Left ventricle myocardium superior (tissue), 1 donor: ENCODE results near the gene BMAL1. TPM values are rescaled to one million over a fixed set of nuclear protein-coding genes. Genes with fewer than 3 reads are reported as not detected.

Experiments used
- ATAC-seq: fragments of 200-7000 bp; cut with Tn5 transposase; one replicate; pipeline ENCODE4 v1.9.1; 2020; ENCODE audit warnings: mild to moderate bottlenecking, moderate library complexity
- DNase-seq: peaks from one replicate; pipeline ENCODE4 v3.0.0-alpha.2; 2020
- intact Hi-C: fragments of 100-400 bp; cut with micrococcal nuclease; formaldehyde crosslinking; loops from one replicate; pipeline ENCODE4 v1.11.0; 2022
- total RNA-seq: library from RNA; stranded (reverse); fragmentation: NEBNext Ultra II Directional; extraction: Animal tissue kit (Norgen Biotek cat#: 25700); gene quantifications from one replicate; pipeline ENCODE4 v1.2.1, GENCODE V29; 2021
- donor health status: DM: no; HTN: yes; CAD: no; lungs with severe emphysema.

BMAL1 gene
- total RNA-seq, 1 donor from 2014 or later: 4.6 TPM

DNA sequence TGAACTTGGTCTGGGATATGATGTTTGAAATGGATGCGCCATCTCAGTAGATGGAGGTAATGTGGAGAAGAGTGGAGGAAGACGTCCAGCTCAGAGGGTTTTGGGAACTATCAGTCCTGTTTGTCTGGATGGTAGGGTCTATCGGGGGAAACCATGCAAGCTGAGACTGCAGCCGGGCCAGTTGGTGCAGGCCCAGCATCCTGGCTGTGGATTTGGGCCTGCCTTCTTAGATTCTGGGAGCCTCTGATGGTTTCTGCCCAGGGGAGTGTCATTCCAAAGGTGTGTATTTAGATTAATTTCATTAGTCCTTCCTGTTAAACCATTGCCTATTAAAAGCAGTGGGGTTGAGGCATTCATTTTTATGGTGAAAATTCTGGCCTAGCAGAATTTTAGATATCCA, 31.6 kb downstream of the BMAL1 start:
- intact Hi-C loops: no loop called here
- DNase-seq (no peak), ATAC-seq (no peak)

- ATAC-seq (no peak), DNase-seq (no peak)
- intact Hi-C loops: no loop called here
These were observed 32.9 kb downstream of the BMAL1 start for GRCh38 chr11:13310443-13310842.

DNA sequence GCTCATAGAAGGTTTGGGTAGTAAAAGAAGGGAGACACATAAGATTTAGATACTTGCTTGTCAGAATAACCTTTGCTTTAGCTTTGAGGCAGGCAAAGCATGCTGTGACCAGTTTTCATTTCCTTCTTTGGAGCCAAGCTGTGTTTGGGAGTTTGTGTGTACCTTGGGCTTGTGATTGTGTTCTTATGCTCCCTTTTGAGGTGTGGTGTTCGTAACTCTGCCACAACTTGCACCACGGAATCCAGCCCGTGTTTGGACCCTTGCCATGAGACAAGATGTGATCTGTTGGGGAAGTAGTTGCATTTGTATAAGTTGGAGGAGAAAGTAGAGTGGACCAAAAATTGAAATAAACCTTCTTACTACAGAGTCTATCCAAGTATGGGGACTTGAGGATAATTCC, 34.0 kb downstream of the BMAL1 start:
- intact Hi-C loops: no loop called here
- no peak for ATAC-seq
- DNase-seq: no peak

- ATAC-seq (peak; percentile 9), DNase-seq (no peak)
- intact Hi-C loops: no loop called here
These were observed 35.6 kb downstream of the BMAL1 start for GRCh38 chr11:13313005-13313819.

GRCh38 chr11:13314676-13315394, 37.2 kb downstream of the BMAL1 start:
- DNase-seq (no peak), ATAC-seq (no peak)
- intact Hi-C loops: no loop called here

DNA sequence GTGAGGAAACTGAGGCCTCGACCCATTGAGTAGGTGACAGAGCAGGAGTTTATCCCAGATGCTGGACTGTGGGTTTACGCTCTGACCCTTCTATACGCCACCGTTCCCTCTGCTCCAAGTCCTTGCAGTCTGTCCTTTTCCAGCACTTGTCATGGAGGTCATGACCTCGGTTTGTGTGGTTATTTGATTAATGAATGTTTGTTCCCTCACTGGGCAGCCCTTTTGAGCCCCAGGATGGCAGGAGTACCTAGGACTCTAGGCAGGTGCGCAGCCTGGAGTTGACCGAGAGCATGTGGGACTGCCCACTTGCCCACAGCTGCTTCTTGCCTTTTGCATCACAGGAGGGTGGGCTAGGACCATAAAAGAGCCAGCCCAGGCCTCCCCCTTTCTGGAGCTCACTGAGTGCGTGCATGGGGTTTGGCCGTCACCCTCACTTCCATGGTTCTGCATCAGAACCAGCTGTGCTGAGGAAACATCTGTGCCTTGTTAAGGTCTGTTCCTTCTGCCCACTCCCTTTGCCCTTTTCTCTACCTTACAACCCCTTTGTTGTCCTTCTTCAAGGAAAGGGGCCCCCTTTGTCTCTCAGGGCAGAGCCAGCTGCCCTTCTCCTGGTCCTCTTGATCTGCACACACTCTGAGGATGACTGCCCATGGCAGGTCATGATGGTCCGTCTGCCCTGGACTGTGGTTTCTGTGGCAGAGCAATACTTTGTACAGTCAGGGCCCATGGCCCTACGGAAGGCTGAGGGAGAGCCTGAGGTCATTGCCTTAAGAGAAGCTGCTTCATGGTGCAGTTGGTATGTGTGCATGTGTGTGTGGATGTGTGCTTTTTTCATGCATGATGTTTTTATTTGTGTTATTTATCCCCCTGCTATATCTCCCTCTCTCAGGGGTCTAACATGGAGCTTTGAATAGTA, 38.2 kb downstream of the BMAL1 start:
- intact Hi-C loops: no loop called here
- ATAC-seq (peak; percentile 13), DNase-seq (no peak)

DNA sequence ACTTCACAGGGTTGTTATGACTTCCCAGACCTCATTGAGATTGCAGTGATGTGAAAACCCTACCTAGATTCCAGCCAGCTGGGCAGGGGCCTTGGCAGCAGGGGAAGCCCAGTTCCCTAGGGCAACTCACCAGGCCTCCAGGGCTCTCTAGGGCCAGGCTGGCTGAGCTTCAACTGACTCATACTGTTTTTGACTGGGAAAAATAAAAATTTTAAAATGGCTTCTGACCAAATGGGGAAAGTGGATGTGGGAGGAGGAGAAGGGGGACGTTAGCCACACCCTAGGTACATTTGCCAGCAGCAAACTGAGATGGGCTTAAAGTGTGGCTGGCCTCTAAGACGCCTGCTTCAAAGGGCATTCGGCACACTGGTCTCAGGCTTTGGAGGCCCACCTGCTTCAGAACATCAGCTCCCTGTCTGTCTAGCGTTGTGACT, 39.0 kb downstream of the BMAL1 start:
- intact Hi-C loops: no loop called here
- peak; percentile 51 for DNase-seq
- ATAC-seq: peak; percentile 63

- no peak for ATAC-seq
- no peak for DNase-seq
- intact Hi-C loops: no loop called here
These were observed 39.9 kb downstream of the BMAL1 start for GRCh38 chr11:13317293-13318080.

DNA sequence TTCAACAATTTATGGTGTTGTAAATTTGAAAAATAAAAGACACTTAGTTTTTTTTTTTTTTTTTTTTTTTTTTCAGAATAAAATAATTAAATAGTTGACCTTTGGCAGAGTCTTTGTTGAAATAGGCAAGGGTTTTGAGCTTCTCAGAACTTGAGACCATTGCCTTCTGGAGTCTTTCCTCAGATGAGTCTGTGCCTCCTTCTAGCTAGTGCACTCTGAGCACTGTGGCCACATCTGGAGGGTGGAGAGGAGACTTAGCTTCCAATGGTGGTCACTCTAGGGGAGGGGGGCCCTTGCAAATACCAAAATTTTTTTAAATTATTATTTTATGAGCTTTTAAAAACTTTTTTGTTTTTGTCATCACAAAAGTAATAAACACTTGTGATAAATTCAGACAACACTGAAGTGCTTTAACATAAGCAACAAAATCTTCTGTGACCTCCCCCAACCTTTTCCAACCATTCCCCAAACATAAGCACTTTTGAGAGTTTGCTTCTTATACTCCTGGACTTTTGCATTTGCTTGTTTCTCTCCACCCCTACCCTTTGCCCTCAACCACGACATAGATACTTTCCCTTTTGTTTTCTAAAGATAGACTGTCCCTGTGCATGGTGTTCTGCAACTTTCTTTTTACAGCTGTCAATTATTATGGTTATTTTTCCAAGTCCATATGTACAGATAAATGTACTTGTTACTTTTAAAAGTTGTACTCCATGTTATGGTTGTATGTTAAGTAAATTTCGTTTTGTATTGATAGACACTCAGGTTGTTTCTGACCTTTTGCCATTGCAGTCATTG, 41.1 kb downstream of the BMAL1 start:
- DNase-seq (no peak), ATAC-seq (peak; percentile 66)
- intact Hi-C loops: no loop called here

- no peak for DNase-seq
- ATAC-seq: no peak
- intact Hi-C loops: no loop called here
These were observed 43.1 kb downstream of the BMAL1 start for GRCh38 chr11:13320688-13321087.

GRCh38 chr11:13321431-13321830, 43.8 kb downstream of the BMAL1 start:
- ATAC-seq (no peak), DNase-seq (no peak)
- intact Hi-C loops: no loop called here

GRCh38 chr11:13324141-13324540, 46.6 kb downstream of the BMAL1 start:
- ATAC-seq (no peak), DNase-seq (no peak)
- intact Hi-C loops: no loop called here

DNA sequence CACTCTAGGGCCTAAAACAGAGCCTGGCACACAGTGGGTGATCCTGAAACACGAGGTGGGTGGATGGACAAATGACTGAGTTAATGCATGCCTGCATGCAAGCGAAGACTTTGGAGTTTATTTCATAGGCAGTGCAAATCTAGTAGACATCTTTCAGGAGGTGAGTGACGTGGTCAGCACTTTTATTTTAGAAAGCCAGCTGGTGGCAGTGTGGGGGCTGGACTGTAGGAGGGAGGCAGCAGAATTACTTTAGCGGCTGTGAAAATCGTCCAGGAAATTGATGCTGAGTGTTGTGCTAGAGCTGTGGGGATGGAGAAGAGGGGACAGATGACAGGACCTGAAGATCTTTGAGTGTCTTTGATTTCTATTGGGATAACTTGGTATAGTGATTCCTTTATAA, 47.1 kb downstream of the BMAL1 start:
- DNase-seq: no peak
- intact Hi-C loops: no loop called here
- peak; percentile 54 for ATAC-seq

DNA sequence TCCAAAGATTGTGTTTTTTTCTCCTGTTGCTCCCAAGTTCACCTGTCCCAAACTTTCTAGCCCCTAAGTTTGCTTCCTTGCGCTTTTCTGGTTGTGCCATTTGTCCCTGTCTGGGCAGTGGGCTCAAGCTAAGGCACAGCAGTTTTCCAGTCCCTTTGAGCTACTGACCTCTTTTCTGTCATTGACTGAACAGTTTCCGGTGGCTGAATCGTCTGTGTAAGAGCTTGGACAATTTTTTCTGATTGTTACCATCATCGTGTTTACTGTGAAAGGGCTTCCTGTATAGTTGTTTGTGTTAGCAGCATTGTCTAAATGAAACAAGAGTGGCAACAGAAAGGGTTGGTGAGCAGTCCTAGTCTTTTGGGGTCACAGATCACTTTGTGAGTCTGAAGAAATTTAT, 49.8 kb downstream of the BMAL1 start:
- DNase-seq (no peak), ATAC-seq (no peak)
- intact Hi-C loops: no loop called here

- ATAC-seq (no peak), DNase-seq (no peak)
- intact Hi-C loops: no loop called here
These were observed 50.7 kb downstream of the BMAL1 start for GRCh38 chr11:13328286-13328685.

DNA sequence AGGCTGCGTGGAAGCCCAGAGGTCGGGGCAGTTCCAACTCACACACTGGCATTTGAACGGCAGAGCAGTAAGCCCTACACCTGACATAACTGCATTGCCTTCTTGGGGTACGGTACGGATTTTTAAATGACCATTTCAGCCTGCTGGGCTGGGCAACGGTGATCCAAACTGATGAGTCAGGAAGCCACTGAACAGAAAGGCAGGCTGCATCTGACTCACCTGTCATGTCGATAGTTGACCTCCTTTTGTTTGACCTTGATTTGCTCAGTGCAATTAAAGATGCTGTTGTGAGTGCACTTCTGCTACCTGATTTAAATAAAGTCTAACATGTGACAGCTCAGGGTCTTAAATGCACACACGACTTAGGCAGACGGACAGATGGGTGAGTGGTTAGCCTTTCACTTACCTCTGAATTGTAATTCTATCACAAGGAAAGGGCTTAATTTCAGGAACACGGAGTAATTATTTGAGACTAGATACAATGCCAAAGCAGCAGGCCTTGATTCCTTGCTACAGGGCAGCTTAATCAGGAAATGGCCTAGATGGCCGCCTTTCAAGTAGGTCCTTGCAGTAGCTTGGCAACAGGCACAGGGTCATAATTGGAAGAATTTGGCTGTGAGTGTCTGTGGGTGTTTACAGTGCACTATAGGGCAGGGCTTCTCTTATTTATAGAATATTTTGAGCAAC, 52.2 kb downstream of the BMAL1 start:
- ATAC-seq (peak; percentile 98), DNase-seq (no peak)
- intact Hi-C loops: loop anchor here (10.0 kb wide), 1 partner anchor 55 kb away; the partner anchor contains the start of gene BMAL1

GRCh38 chr11:13332124-13332523, 54.5 kb downstream of the BMAL1 start:
- ATAC-seq (no peak), DNase-seq (no peak)
- intact Hi-C loops: loop anchor here (10.0 kb wide), 1 partner anchor 57 kb away; the partner anchor contains the start of gene BMAL1
